Ovary (tissue), 9 donors: ENCODE measurements around the gene RNF125. TPM values are rescaled to one million over a fixed set of nuclear protein-coding genes. Genes with fewer than 3 reads are reported as not detected.

ENCODE experiments used
- DNase-seq, 5 donors: peaks; one replicate each; pipeline ENCODE4 v3.0.0-alpha.2; 2019 to 2020
- H3K27ac ChIP-seq, 2 donors: fragments of 200-600 bp; one replicate each; pipeline versions ENCODE4 v1.5.1 to v1.8.0; 2019 to 2022
- H3K27me3 ChIP-seq: fragments of 200-600 bp; one replicate; pipeline ENCODE4 v1.8.0; 2022
- H3K36me3 ChIP-seq: fragments of 200-600 bp; sonication (generic); one replicate; pipeline ENCODE4 v1.5.1; 2019
- H3K4me1 ChIP-seq: one replicate; pipeline ENCODE4 v1.8.1; 2013; ENCODE audit warnings: mild to moderate bottlenecking, moderate library complexity; ENCODE audit not compliant: insufficient read depth
- H3K4me3 ChIP-seq: fragments of 200-600 bp; sonication (generic); one replicate; pipeline ENCODE4 v1.5.1; 2017
- H3K9me3 ChIP-seq, 2 donors: fragments of 200-600 bp in 1 of 2; sonication (generic) in 1 of 2; one replicate each; pipeline versions ENCODE4 v1.5.1 to v1.8.1; 2013 to 2019; ENCODE audit warnings: mild to moderate bottlenecking in 1 of 2, moderate library complexity in 1 of 2
- CTCF ChIP-seq, 3 donors: fragments of 450-650 bp in 2 of 3; fragments of 200-600 bp in 1 of 3; IDR thresholded peaks; one replicate each; pipeline versions ENCODE4 v1.5.1 to v1.8.0; 2016 to 2022; ENCODE audit warnings: antibody characterized with exemption in 3 of 3, mild to moderate bottlenecking in 1 of 3
- EP300 ChIP-seq: sonication (generic); formaldehyde crosslinking; IDR thresholded peaks from one replicate; pipeline ENCODE4 v1.6.1; 2017; ENCODE audit warnings: antibody characterized with exemption
- POLR2A ChIP-seq: fragments of 450-650 bp; IDR thresholded peaks from one replicate; pipeline ENCODE4 v1.6.1; 2017; ENCODE audit warnings: antibody characterized with exemption, mild to moderate bottlenecking, moderate library complexity
- WGBS, 3 donors: extraction: QIAGEN DNeasy Blood & Tissue Kit in 1 of 3; methylation state at CpG; one replicate each; pipeline versions ENCODE4 v1.1.5 to v1.1.7; 2013 to 2017; 5-methylcytosine and 5-hydroxymethylcytosine counted together
- intact Hi-C, 4 donors: fragments of 100-400 bp; cut with DNase I; formaldehyde crosslinking; loops; one replicate each; pipeline versions ENCODE4 v1.11.0 to v1.15.1; 2022 to 2023
- polyA plus RNA-seq, 2 donors: library from polyadenylated mRNA; stranded (reverse); fragments of 200-250 nt in 1 of 2; fragments of 350-450 nt in 1 of 2; fragmentation: Illumina TruSeq in 1 of 2; extraction: RNeasy Lipid Tissue Mini Kit (QIAGEN cat#74804) in 1 of 2; gene quantifications; one replicate each; pipeline ENCODE4 v1.2.3, GENCODE V29; 2013 to 2014
- total RNA-seq, 7 donors: library from RNA; depleted of rRNA in 2 of 7; stranded (reverse); fragments of >200 nt in 2 of 7; fragmentation: NEBNext Ultra II Directional in 3 of 7; extraction: Animal tissue kit (Norgen Biotek cat#: 25700) in 3 of 7; gene quantifications; one replicate each; pipeline versions ENCODE4 v1.1.0 to v1.2.4, GENCODE V29; 2016 to 2023
- donor health status: DM: no; HTN: no; CAD: no; lungs with moderate emphysema.
- donor health status: DM: no; HTN: no; CAD: no.
- donor health status: Bipolar disorder and iron deficiency.
- donor health status: DM: yes; HTN: yes; CAD: no.
- donor health status: DM: no; HTN: no; CAD: no.
- donor health status: DM: yes; HTN: yes; CAD: no.

The RNF125 gene
- total and polyA plus RNA-seq, 9 donors = 0.86 to 9.3 (median 1.9) TPM

- peaks cover 4% of the 10 kb centered on the region for H3K4me1 ChIP-seq
- H3K9me3 ChIP-seq = no peaks in the 10 kb centered on the region
- no peaks in the 10 kb centered on the region for H3K36me3 ChIP-seq
- DNase-seq = no peak
- TF ChIP-seq POLR2A (no peak), CTCF (IDR thresholded peaks at IDR 0.05) (no peak), EP300 (no peak)
- 78 to 86% (median 79%) methylated on average over 4 of the region's 4 CpGs for WGBS, 3 donors
- no peaks in the 10 kb centered on the region for H3K27me3 ChIP-seq
- intact Hi-C loops = no loop called here
- H3K27ac ChIP-seq = no peak overlapping the region
- no peak overlapping the region for H3K4me3 ChIP-seq
Measured at GRCh38 chr18:32095900-32096229, 77.2 kb downstream of the RNF125 start.

- Histone ChIP-seq H3K27ac (no peak overlapping the region), H3K9me3 (no peaks in the 10 kb centered on the region), H3K4me3 (no peak overlapping the region), H3K36me3 (no peaks in the 10 kb centered on the region), H3K27me3 (no peaks in the 10 kb centered on the region), H3K4me1 (peaks cover 4% of the 10 kb centered on the region)
- 57 to 59% (median 57%) methylated on average over 2 of the region's 2 CpGs for WGBS, 3 donors
- TF ChIP-seq EP300 (no peak), POLR2A (no peak), CTCF (IDR thresholded peaks at IDR 0.05) (no peak)
- intact Hi-C loops = no loop called here
- DNase-seq = no peak
Measured at GRCh38 chr18:32096946-32097345, 78.3 kb downstream of the RNF125 start.

- no peaks in the 10 kb centered on the region for H3K27me3 ChIP-seq
- intact Hi-C loops = no loop called here
- H3K4me1 ChIP-seq = no peaks in the 10 kb centered on the region
- no peak overlapping the region for H3K27ac ChIP-seq
- TF ChIP-seq CTCF (IDR thresholded peaks at IDR 0.05) (no peak), EP300 (no peak), POLR2A (no peak)
- H3K9me3 ChIP-seq = no peaks in the 10 kb centered on the region
- 85 to 87% (median 86%) methylated on average over 2 of the region's 2 CpGs for WGBS, 3 donors
- H3K36me3 ChIP-seq = no peaks in the 10 kb centered on the region
- H3K4me3 ChIP-seq = no peak overlapping the region
- no peak for DNase-seq
Measured at GRCh38 chr18:32104516-32104915, 85.9 kb downstream of the RNF125 start.

GRCh38 chr18:32110005-32110404 lies 91.4 kb downstream of the RNF125 start:
- WGBS, 3 donors = 93 to 96% (median 95%) methylated on average over 3 of the region's 3 CpGs
- Histone ChIP-seq H3K4me1 (no peaks in the 10 kb centered on the region), H3K36me3 (no peaks in the 10 kb centered on the region), H3K4me3 (no peak overlapping the region), H3K27me3 (no peaks in the 10 kb centered on the region), H3K27ac (no peak overlapping the region), H3K9me3 (no peaks in the 10 kb centered on the region)
- TF ChIP-seq CTCF (IDR thresholded peaks at IDR 0.05) (no peak), POLR2A (no peak)
- no peak for DNase-seq
- intact Hi-C loops = no loop called here

GRCh38 chr18:32111706-32112105 lies 93.1 kb downstream of the RNF125 start:
- 72 to 80% (median 79%) methylated on average over 3 of the region's 3 CpGs for WGBS, 3 donors
- no peaks in the 10 kb centered on the region for H3K4me1 ChIP-seq
- no peaks in the 10 kb centered on the region for H3K27me3 ChIP-seq
- DNase-seq = no peak
- TF ChIP-seq CTCF (IDR thresholded peaks at IDR 0.05) (no peak), EP300 (no peak), POLR2A (no peak)
- intact Hi-C loops = no loop called here
- no peak overlapping the region for H3K27ac ChIP-seq
- no peaks in the 10 kb centered on the region for H3K9me3 ChIP-seq
- H3K36me3 ChIP-seq = no peaks in the 10 kb centered on the region
- no peak overlapping the region for H3K4me3 ChIP-seq
